ENCODE results near the gene C2orf92.

DNA sequence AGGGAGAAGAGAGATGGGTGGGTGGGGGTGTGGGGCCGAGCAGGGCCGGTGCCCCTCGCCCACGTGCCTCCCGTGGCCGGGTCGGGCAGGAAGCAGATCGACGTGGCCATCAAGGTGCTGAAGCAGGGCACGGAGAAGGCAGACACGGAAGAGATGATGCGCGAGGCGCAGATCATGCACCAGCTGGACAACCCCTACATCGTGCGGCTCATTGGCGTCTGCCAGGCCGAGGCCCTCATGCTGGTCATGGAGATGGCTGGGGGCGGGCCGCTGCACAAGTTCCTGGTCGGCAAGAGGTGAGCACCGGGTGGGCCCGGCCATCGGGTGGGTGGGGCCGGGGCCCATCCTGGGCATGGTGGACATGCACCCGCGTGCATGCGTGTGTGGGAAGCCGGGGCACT is 65.6 kb downstream of the C2orf92 start:
- no peak for TF ChIP-seq EP300 (IDR thresholded peaks at IDR 0.05)
- TF ChIP-seq, protein P1, sequence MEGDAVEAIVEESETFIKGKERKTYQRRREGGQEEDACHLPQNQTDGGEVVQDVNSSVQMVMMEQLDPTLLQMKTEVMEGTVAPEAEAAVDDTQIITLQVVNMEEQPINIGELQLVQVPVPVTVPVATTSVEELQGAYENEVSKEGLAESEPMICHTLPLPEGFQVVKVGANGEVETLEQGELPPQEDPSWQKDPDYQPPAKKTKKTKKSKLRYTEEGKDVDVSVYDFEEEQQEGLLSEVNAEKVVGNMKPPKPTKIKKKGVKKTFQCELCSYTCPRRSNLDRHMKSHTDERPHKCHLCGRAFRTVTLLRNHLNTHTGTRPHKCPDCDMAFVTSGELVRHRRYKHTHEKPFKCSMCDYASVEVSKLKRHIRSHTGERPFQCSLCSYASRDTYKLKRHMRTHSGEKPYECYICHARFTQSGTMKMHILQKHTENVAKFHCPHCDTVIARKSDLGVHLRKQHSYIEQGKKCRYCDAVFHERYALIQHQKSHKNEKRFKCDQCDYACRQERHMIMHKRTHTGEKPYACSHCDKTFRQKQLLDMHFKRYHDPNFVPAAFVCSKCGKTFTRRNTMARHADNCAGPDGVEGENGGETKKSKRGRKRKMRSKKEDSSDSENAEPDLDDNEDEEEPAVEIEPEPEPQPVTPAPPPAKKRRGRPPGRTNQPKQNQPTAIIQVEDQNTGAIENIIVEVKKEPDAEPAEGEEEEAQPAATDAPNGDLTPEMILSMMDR (IDR thresholded peaks at IDR 0.05), result no peak
